Amygdala (tissue), 56 donors: ENCODE measurements around the gene ATG2A.

Experiments
- DNase-seq, 56 donors: peaks; one replicate each; lab custom pipeline; 2025; lab: John Stamatoyannopoulos, UW

ATG2A gene

DNA sequence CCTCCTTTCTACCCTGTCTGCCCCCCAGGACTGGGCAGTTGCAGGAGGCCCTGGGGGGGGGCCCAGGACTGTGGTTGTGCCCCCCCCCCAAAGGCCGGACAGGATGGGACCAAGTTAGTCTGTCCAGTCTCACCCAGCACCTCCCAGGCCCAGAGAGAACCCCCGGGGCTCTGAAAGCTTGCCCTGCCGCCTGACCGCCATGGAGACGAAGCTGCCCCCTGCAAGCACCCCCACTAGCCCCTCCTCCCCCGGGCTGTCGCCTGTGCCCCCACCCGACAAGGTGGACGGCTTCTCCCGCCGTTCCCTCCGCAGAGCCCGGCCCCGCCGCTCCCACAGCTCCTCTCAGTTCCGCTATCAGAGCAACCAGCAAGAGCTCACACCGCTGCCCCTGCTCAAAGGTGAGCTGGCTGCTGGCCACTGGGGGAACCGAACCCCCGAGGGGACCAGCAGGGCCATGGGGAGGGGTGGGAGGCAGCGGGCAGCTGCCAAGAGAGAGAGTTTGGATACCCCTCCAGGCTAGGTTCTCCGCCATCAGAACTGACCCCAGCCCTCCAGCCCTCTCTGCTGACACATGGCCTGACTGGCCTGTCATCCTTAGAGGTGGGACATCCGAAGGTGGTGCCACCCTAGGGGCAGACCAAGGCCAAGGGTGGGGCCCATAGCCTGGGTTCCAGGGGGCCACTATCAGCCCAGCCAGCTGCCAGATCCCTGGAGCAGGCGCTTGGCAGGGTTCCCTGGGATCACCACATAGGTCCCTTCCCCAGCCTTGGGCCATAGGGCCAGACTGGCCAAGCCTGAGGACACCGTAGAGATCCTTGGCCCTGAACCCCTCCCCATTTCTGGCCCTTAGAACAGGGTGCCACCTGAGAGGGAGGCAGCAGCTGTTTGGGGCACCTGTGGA is 8.8 kb upstream of the ATG2A start:
- peak in 1 of 56 donors; percentile 26 for DNase-seq

DNA sequence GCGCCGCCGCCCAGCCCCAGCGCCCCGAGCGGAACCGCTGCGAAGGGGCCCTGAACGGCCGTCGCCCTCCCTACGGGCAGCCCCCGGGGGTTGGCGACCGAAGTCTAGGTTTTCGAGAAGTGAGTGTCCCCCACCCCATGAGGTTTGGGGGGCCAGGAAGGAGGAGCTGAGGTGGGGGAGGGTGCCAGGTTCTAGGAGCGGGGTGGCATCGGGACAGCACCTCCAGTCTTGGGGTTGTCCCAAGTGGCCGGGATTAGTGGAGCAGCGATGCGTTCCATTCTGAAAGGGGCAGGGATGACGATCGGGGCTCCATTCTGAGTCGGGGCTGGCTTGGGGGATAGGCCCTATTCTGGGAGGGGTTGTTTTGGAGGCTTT is 7.9 kb upstream of the ATG2A start:
- peak in 5 of 56 donors; percentile 22 to 53 (median 41) for DNase-seq

DNA sequence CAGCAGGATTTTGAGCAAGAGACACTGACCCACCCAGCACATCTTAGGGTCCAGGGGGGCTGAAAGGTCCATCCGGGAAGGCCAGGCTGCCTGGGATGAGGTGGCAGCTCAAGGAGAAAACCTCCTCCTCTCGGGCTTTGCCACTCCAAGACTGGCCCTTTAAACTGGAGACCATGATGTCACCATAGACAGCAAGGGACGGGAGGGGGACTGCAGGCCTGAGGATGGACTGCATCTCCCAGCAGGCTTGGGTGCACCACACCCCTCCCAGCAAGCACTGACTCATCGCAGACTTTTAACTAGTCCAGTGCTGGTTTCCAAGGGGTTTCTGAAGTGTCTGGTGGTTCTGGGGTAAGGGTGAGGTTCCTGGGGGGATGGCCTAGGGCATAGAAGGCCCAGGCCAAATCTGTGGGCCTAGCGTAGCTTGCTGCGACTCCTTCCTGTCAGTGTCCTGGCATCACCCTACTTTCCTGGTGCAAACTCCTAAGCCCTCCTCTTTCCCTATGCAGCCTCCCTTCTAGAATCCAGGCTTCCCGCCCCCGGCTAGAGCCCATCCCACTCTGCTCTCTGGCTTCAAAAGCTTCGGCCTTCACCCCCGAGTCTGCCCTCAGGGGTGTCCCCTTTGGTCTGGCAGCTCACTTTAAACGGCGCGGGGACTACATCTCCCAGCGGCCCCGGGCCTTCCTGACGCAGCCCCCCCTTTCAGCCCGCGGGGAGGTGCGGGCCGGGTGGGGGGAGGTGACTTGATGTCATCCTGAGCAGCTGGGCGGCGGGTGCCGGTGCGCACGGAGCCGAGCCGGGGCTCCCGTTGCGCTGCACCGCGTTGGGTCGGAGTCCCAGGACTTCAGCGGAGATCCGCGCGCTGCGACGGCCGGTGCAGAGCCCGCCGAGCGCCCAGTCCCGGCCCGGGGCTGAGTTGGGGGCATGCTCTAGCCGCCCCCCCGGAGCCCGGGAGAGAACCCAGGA is 7.2 kb upstream of the ATG2A start, which contains the start of gene PPP2R5B:
Gene PPP2R5B (plus strand): TSS at position 746 of the 966 bp plus-strand sequence. CDS start 1,046 bp downstream, outside the sequence.
- DNase-seq, result peak; percentile 70 to 98 (median 92)

DNA sequence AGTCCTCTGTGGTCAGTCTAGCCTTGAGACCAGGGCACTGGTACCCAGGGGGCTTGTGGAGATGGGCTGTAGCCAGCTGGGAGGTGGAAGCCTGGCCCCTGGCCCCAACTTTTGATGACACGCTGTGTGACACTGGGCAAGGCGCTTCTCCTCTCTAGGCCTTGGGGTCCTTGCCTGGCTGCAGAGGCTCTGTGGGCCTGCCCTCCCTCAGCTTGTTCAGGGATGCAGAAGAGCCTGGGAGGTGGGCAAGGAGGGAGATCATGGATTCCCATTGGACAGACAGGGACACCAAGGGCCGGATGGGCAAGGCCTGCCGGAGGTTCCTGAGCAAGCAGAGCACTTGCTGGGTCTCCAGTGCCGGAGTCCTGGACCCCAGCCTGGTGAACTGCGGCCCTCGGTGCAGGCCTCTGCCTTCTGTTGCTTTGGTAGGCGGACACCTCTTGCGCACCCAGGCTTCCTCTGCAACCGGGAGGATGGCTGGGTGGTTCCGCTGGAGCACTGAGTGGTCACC is 6.2 kb upstream of the ATG2A start:
- no peak for DNase-seq

DNA sequence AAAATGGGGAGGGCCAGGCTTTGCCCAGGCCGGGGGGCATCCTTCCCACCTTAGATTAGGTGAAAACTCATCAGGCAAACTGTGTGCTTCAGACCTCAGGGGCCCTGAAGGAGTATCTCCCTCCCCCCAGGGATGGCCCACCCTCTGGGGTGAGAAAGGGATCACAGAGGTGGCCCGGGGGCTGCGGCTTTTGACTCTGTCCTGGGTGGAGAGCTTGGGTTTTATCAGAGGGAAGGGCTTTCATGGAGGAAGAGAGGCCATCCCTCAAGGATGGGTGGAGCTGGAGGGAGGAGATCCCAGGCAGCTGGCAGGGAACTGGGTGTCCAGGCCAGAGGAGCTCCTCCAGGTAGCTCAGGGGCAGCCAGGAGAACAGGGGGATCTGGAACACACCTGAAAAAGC is 4.4 kb upstream of the ATG2A start:
- no peak for DNase-seq

DNA sequence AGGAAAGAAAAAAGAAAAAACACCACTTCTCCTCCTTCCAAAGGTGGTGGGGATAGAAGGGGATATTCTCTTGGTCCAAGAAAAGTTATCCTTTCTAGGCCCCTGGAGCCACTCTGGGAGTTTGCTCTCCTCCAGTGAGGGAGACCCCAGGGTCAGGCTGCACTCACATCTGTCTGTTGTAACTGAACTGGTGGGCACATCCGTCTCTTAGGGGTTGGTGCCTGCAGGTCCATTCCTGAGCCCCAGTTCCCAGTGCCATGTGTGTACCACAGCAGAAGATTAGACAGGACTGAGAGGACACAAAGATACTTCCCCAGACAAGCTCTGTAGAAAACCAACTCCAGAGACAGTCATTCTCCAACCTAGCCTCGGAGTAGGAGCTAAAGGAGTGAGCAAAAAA is 3.1 kb upstream of the ATG2A start:
- DNase-seq, result no peak

DNA sequence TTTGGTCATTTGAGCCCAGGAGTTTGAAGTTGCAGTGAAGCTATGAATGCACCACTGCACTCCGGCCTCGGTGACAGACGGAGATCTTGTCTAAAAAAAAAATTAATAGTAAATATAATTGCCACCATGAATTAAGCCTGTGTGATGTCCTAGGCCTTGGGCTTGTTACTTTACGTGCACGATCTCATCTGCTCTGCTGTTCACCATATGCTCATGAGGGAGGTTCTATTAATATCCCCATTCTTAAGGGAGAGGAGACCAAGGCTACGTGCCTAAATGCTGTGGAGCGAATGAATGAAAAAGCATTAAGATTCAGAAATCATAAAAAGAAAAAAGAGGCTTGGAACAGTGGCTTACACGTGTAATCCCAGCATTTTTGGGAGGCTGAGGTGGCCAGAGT is 2.6 kb upstream of the ATG2A start:
- peak in 3 of 56 donors; percentile 6 to 11 (median 7) for DNase-seq

DNA sequence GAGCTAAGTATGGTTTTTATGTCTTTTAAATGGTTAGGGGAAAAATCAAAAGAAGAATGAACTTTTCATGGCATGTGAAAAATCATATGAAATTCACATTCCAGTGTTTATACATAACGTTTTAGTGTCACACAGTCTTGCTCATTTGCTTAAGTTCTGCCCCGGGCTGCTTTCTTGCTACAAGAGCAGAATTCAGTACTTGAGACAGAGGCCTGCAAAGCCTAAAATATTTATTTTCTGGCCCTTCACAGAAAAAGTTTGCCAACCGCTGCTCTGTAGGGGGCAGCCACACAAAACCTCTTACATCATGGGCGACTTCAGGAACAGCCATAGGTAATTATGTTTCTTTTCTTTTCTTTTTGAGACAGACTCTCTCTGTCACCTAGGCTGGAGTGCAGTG is 1.0 kb upstream of the ATG2A start:
- DNase-seq, result peak in 3 of 56 donors; percentile 8 to 19 (median 14)

DNA sequence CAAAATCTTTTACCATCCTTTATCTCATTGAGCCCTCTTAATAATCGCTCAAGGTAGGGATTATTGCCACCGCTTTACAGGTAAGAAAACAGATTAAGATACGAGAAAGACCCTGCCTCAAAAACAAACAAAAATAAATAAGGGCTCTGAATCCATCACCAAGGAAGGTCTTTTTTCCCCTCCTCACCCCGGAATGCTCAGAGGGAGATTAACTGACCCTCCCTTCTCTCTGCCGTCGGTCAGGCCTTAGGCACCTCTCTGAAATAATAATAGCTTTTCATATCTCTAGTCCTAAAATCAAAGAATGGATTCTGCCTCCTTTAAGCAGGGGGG is 620 bp upstream of the ATG2A start:
- no peak for DNase-seq

DNA sequence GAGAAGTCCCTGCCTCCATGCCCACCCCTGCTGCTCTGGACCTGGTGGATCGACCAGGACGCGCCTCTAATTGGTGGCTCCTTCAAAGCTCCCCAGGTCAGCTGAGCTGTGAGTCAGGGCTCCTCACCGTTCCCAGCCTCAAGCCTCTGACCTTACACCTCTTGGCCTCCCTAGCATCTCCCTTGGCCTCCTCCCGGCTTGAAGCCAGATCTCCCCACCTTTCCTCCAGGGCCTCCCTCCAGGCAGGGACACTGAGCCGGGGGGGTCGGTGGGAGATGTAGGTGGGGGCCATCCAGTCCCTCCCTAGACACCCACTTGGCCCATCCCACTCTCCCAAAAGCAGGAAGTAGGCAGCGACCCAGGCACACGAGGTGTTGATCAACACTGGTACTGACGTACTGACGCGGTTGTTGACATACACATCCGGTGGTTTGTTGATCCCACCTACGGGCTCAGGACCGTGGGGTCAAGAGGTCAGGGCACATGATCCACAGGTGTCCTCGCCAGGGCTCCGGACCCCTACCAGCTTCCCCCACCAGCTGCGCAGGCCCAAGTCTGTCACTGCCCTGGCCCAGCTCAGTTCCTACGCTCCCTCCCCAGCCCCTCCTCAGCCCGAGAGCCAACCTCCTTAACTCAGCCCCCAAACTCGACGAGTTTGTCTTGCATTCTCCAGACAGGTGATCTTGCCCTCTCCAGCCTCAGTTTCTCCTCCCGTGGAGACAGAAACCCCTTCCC is 802 bp downstream of the ATG2A start:
- peak in 3 of 56 donors; percentile 19 to 48 (median 20) for DNase-seq

DNA sequence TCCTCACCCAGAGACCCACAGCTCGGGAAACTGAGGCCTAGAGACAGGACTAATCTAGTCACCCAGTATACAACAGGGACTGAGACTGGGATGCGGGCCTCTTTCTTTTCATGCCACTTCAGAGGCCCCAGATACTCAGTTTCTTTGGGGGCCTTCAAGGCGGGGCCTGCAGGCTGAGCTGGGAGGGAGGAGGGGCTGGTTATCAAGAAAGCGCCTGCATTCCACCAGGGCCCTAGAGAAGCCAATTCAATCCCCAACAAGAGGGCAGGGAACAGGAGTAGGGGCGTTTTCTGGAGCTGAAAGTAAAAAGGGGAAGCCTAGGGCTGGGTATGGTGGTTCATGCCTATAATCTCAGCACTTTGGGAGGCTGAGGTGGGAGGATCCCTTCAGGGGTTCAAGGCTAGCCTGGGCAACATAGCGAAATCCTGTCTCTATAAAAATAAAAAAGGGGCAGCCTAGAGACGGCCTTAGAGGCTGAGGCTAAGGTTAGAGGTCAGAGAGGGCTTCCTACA is 1.6 kb downstream of the ATG2A start:
- DNase-seq, result no peak

DNA sequence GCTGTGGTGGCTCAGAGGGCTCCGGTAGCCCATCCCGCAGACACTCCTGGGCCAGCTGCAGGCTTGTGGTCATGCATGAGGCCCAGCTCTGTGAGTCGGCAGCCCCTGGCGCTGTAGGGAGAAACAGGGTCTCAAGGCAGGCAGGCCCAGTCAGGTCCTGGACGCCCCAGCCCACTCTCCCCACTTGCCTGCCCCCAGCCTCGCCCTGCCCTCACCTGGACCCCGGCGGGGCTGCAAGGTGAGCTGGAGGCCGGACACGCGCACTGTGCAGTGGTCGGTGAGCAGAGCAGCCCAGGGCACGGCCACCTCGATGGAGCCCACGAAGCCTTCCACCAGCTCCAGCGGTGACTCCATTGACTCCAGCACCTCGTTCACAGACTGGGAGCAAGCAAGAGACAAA is 2.9 kb downstream of the ATG2A start:
- DNase-seq, result no peak

DNA sequence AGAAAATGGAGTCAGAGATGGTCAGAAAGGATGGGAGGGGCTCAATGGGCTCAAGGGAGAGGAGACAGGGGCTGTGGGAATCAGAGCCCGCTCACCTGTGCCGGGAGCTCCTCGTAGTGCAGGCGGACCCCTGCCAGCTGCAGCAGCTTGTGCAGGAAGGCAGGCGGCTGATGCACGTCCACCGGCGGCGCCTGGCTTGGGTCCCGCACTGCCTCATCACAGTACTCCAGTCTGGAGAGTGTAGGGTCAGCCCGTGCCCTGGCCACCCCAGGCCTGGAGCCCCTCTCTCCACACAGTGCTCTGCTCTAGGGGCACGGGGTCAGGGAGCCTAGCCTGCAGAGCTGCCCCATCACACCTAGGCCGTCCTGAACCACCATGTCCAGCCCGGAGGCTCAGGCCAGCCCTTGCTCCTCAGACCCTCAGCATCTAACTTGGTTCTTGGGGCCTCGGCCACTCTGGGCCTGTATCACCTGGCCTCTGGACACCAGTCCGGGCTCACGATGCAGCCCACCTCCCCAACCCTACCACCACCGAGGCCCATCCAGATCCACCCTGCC is 3.8 kb downstream of the ATG2A start:
- no peak for DNase-seq

DNA sequence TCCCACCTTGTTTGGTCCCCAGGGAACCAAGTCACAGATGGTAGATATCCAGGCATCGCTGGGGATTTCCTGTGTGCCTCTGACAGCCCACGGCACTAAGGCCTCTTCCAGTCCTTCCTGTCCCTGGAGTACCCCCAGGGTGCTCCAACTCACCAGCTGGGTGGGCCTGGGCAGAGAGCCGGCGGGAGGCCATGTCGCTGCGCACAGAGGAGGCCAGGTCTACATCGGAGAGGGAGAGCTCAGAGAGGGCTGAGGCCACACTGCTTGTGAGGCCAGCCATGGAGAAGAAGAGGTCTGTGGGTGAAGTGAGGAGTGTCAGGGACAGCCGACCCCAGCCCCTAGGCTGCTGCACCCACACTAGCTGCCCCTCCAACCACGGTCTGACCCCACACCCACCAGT is 5.3 kb downstream of the ATG2A start:
- DNase-seq, result no peak

DNA sequence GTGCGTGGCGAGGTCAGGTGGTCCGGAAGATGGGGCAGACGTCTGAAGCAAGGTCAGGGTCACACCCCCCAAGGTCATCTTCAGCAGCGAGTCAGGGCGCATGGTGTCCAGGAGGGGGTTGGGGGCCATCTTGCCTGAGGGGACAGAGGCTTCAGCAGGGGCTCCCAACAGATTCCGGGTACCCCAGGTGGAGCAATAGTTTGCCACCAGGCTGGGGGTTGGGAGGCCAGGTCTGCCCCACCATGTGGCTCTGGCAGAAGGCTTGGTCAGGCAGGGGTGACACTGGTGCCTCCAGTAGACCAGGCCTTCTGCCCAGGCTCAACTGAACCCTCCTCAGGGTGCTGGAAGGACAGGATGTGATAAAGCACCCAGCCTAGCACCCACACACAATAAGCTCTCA is 5.9 kb downstream of the ATG2A start:
- DNase-seq, result no peak

DNA sequence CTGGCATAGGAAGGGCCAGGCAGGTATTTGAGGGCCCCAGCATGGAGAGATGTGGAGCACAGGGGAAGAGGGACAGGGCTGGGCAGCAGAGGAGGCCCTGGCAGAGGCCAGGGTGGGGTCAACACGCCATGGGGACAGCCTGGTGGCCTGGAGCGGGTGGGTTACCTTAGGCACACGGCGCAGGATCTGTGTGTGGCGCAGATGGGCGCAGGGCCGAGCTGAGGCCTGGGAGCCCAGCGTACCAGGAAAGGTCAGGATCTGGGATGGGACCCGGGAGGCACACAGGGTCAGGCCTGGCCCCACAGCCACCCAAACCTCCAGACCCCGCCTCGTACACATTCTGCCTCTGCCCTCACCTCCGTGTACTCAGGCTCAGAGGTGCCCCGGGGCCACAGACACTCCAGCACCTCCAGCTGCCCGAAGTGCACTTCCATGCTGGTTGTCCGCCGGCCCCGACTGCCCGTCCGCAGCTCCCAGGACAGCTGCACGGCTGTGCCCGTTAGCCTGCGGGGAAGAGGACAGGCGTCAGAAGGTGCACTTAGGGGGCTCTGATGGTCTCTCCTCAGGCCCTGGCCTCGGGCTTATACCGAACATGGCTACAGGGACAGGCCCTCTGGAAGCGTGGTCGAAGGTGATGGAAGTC is 6.4 kb downstream of the ATG2A start:
- DNase-seq, result no peak

DNA sequence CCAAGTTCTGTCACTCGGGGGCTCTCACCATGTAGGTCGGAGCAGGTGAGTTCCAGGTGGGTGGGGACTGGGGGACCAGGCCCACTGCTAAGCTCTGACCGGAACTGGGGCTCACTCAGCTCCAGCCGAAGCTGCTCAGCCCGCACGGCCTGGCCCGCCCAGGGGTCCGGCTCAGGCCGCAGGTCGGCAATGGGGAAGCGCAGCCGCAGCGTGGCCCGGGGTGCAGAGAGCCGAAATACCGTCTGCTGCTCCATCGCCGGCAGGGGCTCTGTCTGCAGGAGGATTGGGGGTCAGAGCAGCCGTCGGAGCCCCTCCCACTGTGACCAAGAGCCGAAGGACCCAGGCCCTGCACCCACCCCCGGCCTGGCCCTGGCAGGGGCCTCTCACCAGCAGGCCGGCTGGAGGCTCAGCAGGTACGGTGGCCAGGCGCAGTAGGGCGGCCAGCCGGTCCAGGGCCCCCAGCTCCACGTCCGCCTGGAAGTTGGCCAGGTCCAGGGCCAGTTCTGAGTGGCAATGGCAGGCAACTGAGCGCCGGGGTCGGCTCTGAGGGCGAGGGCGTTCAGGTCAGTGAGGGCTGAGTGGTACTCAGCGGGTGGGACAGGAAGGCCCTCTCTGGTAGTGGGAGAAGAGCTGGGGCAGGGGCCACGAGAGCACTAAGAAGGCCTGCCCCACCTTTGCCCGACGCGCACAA is 7.2 kb downstream of the ATG2A start:
- DNase-seq, result no peak

DNA sequence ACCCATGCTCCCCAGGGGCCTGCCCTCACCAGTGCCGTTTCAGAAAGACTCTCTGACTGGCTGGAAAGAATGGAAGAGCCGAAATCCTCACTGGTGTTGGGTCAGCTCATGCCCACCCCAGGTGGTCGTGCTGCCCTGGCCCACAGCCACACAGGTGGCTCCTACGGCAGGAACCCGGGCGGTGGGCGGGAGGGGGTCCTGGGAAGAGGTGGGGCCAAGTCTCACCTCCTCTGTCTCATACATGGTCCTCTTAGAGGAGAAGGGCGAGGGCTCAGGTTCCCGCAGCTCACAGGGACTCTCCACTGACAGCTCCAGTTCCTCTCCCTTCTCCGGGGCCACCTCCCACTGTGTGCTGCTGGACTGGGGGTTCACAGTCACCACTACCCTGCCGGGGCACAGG is 8.2 kb downstream of the ATG2A start:
- DNase-seq, result no peak

DNA sequence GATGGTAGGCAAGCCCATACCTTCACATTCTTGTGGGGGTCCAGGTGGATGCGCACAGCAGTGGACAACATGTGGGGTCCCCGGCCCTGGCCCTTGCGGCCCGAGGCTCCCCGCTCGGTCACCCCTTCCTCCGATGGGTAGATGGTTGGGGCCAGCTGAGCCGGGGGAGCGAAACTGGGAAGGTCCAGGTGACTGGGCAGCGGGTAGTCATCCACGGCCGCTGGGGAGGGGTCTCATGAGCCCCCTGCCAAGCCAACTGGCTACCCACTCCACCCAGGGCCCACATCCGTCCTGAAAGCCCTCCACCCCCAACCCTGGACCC is 10.7 kb downstream of the ATG2A start:
- DNase-seq, result no peak
